Uterus (tissue), 2 donors: Measurements from ENCODE around the gene PCLO.

Experiments
- CTCF ChIP-seq, 4 experiments: fragments of 200-600 bp in 2 of 4; fragments of 450-650 bp in 2 of 4; sonication (generic) in 2 of 4; IDR thresholded peaks; one replicate each; pipeline ENCODE4 v1.5.1; 2016 to 2019; ENCODE audit warnings: antibody characterized with exemption in 4 of 4, mild to moderate bottlenecking in 2 of 4, moderate library complexity in 1 of 4
- POLR2A ChIP-seq, 2 donors: fragments of 450-650 bp; IDR thresholded peaks; one replicate each; pipeline ENCODE4 v1.6.1; 2016; ENCODE audit warnings: antibody characterized with exemption in 2 of 2, mild to moderate bottlenecking in 1 of 2, moderate library complexity in 1 of 2

- TF ChIP-seq CTCF (IDR thresholded peaks at IDR 0.05), result no peak
- TF ChIP-seq POLR2A (IDR thresholded peaks at IDR 0.05), result no peak
Observed at GRCh38 chr7:83021032-83021431, 141.7 kb downstream of the PCLO start.
